Measurements from ENCODE around the gene ABHD16A. TPM values are rescaled to one million over a fixed set of nuclear protein-coding genes. Genes with fewer than 3 reads are reported as not detected.

Gene ABHD16A
- total RNA-seq, 1 donor from 2014 or later: 56.0 TPM

GRCh38 chr6:31655349-31656237 lies 47.5 kb downstream of the ABHD16A start, which contains the start of gene APOM:
APOM (plus strand) TSS chr6:31655894; CDS start chr6:31655967, 73 bp downstream.

Small RNA genes lying within 50 kb of the gene (small RNA-seq; reads per million reads assigned to genes)
- not detected for gene LY6G6D (ENCODE audit: low replicate concordance)
- gene MIR4646 (ENCODE audit: low replicate concordance): not detected
- not detected for gene RF00019 (ENCODE audit: low replicate concordance)

Other genes with a start within 250 kb of the ABHD16A start
- gene MICB, start 205.2 kb downstream of the ABHD16A start, total RNA-seq: 3.6 TPM
- 9.8 TPM for gene MCCD1, start 174.4 kb downstream of the ABHD16A start, total RNA-seq
- 530 TPM for gene DDX39B, start 161.3 kb downstream of the ABHD16A start, total RNA-seq
- 2.2 TPM for gene ATP6V1G2, start 156.7 kb downstream of the ABHD16A start, total RNA-seq
- gene NFKBIL1, start 155.7 kb downstream of the ABHD16A start, total RNA-seq: 26.4 TPM
- gene LTA, start 131.0 kb downstream of the ABHD16A start, total RNA-seq: not detected
- gene TNF, start 127.8 kb downstream of the ABHD16A start, total RNA-seq: 0.35 TPM
- gene LTB, start 120.9 kb downstream of the ABHD16A start, total RNA-seq: 3.1 TPM
- 12.3 TPM for gene LST1, start 117.0 kb downstream of the ABHD16A start, total RNA-seq
- gene NCR3, start 110.3 kb downstream of the ABHD16A start, total RNA-seq: 0.35 TPM
- gene AIF1, start 88.1 kb downstream of the ABHD16A start, total RNA-seq: 18.7 TPM
- 111 TPM for gene PRRC2A, start 82.6 kb downstream of the ABHD16A start, total RNA-seq
- 208 TPM for gene BAG6, start 50.7 kb downstream of the ABHD16A start, total RNA-seq
- 24.0 TPM for gene APOM, start 47.4 kb downstream of the ABHD16A start, total RNA-seq
- 18.3 TPM for gene C6orf47, start 42.5 kb downstream of the ABHD16A start, total RNA-seq
- 16.5 TPM for gene GPANK1, start 38.3 kb downstream of the ABHD16A start, total RNA-seq
- gene CSNK2B, start 37.2 kb downstream of the ABHD16A start, total RNA-seq: 99.5 TPM
- gene LY6G5B, start 33.3 kb downstream of the ABHD16A start, total RNA-seq: 3.3 TPM
- 1.1 TPM for gene LY6G5C, start 22.3 kb downstream of the ABHD16A start, total RNA-seq
- gene LY6G6F, start 3.5 kb upstream of the ABHD16A start, total RNA-seq: not detected
- gene LY6G6D, start 12.0 kb upstream of the ABHD16A start, total RNA-seq: not detected
- gene LY6G6C, start 18.4 kb upstream of the ABHD16A start, total RNA-seq: not detected
- gene MPIG6B, start 20.0 kb upstream of the ABHD16A start, total RNA-seq: 4.7 TPM
- gene DDAH2, start 26.0 kb upstream of the ABHD16A start, total RNA-seq: 121 TPM
- 227 TPM for gene CLIC1, start 33.2 kb upstream of the ABHD16A start, total RNA-seq
- 18.9 TPM for gene MSH5, start 36.7 kb upstream of the ABHD16A start, total RNA-seq
- 4.3 TPM for gene SAPCD1, start 59.3 kb upstream of the ABHD16A start, total RNA-seq
- 8.6 TPM for gene VWA7, start 74.0 kb upstream of the ABHD16A start, total RNA-seq
- gene VARS1, start 92.4 kb upstream of the ABHD16A start, total RNA-seq: 38.8 TPM
- 33.5 TPM for gene LSM2, start 103.6 kb upstream of the ABHD16A start, total RNA-seq
- gene HSPA1L, start 112.0 kb upstream of the ABHD16A start, total RNA-seq: 2.9 TPM
- 1,222 TPM for gene HSPA1A, start 112.2 kb upstream of the ABHD16A start, total RNA-seq
- gene HSPA1B, start 124.4 kb upstream of the ABHD16A start, total RNA-seq: 1,232 TPM
- 46.4 TPM for gene NEU1, start 159.5 kb upstream of the ABHD16A start, total RNA-seq
- gene SLC44A4, start 175.7 kb upstream of the ABHD16A start, total RNA-seq: 28.4 TPM
- gene EHMT2, start 194.4 kb upstream of the ABHD16A start, total RNA-seq: 71.4 TPM
- gene ZBTB12, start 198.8 kb upstream of the ABHD16A start, total RNA-seq: 14.4 TPM
- gene C2, start 224.4 kb upstream of the ABHD16A start, total RNA-seq: 7.1 TPM
- 9.9 TPM for gene CFB, start 242.8 kb upstream of the ABHD16A start, total RNA-seq

All from metanephros (tissue), 2 donors.